ENCODE data around the gene SYNDIG1.

The SYNDIG1 gene

DNA sequence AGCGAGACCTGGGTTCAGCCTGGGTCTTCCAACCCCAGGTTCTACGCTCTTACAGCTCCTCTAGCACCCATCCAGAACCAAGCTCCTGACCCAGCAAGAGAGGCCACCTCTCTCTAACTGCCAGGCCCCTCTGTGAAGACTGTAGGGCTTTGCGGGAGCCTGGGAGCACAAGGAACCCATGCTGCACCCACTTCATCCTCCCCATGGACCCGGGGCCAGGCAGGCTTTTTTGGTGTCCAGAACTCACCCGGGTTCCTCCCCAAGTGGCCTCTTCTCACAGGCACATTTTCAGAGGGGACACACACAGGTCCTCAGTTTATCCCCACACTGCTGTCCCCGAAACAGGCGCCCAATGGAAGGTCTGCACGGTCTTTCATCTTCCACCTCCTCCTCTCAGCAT, 145.9 kb downstream of the SYNDIG1 start:
- no peak for FAIRE-seq
- DNase-seq (ENCODE audit: insufficient read length, low spot score), result no peak
- TF ChIP-seq, protein P1, sequence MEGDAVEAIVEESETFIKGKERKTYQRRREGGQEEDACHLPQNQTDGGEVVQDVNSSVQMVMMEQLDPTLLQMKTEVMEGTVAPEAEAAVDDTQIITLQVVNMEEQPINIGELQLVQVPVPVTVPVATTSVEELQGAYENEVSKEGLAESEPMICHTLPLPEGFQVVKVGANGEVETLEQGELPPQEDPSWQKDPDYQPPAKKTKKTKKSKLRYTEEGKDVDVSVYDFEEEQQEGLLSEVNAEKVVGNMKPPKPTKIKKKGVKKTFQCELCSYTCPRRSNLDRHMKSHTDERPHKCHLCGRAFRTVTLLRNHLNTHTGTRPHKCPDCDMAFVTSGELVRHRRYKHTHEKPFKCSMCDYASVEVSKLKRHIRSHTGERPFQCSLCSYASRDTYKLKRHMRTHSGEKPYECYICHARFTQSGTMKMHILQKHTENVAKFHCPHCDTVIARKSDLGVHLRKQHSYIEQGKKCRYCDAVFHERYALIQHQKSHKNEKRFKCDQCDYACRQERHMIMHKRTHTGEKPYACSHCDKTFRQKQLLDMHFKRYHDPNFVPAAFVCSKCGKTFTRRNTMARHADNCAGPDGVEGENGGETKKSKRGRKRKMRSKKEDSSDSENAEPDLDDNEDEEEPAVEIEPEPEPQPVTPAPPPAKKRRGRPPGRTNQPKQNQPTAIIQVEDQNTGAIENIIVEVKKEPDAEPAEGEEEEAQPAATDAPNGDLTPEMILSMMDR (IDR thresholded peaks at IDR 0.05; ENCODE audit: insufficient read depth, missing control alignments), result no peak

DNA sequence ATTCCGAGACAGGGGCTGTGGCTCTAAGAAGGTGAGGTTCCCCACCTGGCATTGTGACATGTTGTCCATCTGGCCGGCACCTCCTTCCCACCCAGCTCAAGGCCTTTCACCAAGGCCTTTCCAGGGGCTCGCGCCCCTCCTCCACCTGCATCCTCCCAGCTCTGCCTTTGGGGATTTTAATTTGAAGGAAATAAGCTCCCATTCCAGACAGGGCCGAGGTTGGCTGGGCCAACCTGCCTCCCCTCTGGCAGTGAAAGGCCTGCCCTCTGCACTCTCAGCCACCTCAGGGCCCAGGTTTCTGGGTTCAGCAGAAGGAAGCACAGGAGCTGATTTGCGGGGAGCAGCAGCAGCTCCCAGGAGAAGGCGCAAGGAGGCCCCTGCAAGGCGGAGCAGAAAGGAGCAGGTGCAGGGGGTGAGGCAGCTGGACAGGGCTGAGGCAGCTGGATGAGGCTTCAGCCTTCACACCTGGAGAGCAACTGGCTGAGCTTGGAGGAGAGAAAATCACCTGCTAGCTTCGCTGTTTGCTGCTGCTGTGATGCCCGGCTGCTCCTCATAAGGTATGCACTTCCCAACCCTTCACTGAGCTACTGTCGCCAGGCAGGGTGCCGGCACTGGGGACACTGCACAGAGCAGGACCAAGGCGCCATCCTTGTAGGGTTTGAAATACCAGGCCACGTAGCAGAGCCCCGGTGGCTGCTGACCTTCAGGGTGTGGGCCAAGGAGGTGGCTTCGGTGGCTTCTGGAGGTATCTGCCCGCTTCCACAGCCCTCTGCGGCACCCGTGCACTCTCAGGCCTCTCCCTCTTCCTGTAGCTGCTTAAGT, 147.0 kb downstream of the SYNDIG1 start:
- TF ChIP-seq, protein P1 (IDR thresholded peaks at IDR 0.05; ENCODE audit: insufficient read depth, missing control alignments), result no peak
- DNase-seq (ENCODE audit: insufficient read length, low spot score), result no peak
- no peak for FAIRE-seq

DNA sequence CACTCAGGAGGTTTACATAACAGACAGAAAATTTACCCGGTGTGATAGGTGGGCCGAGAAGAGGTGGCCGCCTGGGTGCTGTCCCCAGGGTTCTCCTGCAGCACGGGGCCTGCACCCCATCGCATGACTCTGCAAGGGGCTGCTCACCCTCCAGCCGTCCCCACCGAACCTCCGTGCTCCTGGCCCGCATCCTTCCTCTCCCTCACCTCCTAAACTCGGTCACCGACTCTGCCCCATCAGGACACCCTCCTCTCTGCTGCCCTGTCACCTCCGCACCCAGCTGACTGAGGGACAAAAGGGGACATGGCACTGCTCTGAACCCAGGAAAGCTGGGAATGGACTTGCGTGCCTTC, 147.6 kb downstream of the SYNDIG1 start:
- TF ChIP-seq, protein P1 (IDR thresholded peaks at IDR 0.05; ENCODE audit: insufficient read depth, missing control alignments), result no peak
- FAIRE-seq, result no peak
- no peak for DNase-seq (ENCODE audit: insufficient read length, low spot score)

DNA sequence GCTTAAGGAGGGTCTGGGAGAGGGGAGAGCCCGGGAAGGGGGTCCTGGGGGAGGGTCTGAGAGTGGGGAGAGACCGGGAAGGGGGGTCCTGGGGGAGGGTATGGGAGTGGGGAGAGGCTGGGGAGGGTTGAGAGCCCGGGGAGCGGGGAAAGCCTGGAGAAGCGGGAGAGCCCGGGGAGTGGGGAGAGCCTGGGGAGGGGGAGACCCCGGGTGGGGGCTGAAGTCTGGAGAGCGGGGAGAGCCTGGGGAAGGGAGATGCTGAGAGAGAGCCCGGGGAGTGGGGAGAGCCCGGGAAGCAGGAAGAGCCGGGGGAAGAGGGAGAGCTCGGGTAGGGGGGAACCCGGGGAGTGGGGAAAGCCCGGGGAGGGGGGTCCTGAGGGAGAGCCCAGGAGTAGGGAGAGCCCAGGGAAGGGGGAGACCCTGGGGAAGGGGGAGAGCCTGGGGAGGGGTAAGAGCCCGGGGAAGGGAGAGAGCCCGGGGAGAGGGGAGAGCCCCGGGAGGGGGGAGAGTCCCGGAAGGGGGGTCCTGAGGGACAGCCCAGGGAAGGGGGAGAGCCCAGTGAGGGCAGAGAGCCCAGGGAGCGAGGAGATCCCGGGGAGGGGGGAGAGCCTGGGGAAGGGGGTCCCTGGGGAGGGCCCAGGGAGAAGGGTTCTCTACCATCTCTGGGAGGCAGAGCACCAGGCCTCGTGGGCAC, 148.5 kb downstream of the SYNDIG1 start:
- no peak for DNase-seq (ENCODE audit: insufficient read length, low spot score)
- TF ChIP-seq, protein P1 (IDR thresholded peaks at IDR 0.05; ENCODE audit: insufficient read depth, missing control alignments), result no peak
- FAIRE-seq, result no peak

DNA sequence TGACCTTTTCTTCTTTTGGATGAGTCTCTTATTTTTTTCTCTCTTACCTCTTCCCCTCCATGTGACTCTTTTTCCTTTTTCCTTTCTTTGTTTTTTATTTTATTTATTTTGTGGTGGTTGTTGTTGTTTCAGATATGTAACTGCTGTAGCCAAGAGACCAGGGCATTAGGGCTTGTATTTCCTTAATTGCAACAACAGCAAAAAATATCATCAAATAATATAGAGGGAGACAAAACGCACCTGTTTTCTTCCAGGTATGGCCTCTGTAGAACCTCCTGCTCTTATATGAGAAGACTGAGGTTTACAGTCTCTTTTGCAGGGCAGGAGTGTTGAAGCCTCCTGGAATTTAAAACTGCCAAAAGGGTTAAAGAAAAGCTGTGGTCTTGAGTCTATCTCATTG, 149.3 kb downstream of the SYNDIG1 start:
- FAIRE-seq (no peak), DNase-seq (ENCODE audit: insufficient read length, low spot score) (no peak)
- TF ChIP-seq, protein P1 (IDR thresholded peaks at IDR 0.05; ENCODE audit: insufficient read depth, missing control alignments), result no peak

DNA sequence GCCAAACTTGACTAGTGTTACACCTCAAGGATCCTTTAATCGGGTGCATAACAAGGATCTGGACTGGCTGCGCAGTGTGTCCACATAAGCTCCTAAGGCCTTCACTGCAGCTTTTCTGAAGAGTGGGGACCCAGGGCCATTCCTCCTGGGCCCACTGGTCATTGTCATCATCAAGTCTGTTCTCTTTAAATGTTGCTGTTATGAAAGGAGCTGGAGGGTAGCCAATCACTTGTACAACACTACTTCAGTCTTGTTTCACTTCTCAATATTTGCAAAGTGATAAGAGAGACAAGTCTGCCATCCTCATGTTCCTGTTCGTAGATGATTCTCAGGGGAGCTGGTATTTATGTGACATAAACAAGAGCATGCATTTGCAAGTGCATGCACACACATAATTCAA, 149.8 kb downstream of the SYNDIG1 start:
- no peak for FAIRE-seq
- DNase-seq (ENCODE audit: insufficient read length, low spot score), result no peak
- TF ChIP-seq, protein P1 (IDR thresholded peaks at IDR 0.05; ENCODE audit: insufficient read depth, missing control alignments), result no peak

Data from D721Med (cell line).